ENCODE measurements around the gene GLI3.

- TF ChIP-seq ATF2 (CRISPR knock-in tag; IDR thresholded peaks at IDR 0.05; ENCODE audit: borderline replicate concordance, low read depth) (no peak), CREM (CRISPR knock-in tag; IDR thresholded peaks at IDR 0.05) (no peak), TEAD4 (CRISPR knock-in tag; IDR thresholded peaks at IDR 0.05) (no peak), SP1 (CRISPR knock-in tag; conservative IDR thresholded peaks at IDR 0.05) (no peak), ARID4B (CRISPR knock-in tag; IDR thresholded peaks at IDR 0.05; ENCODE audit: borderline replicate concordance) (no peak), CTCF (IDR thresholded peaks at IDR 0.05) (no peak), USF1 (CRISPR knock-in tag; IDR thresholded peaks at IDR 0.05) (no peak), ATF3 (CRISPR knock-in tag; conservative IDR thresholded peaks at IDR 0.05) (no peak), NR2C2 (CRISPR knock-in tag; IDR thresholded peaks at IDR 0.05) (no peak), ATF1 (CRISPR knock-in tag; IDR thresholded peaks at IDR 0.05) (no peak), TCF7 (CRISPR knock-in tag; IDR thresholded peaks at IDR 0.05; ENCODE audit: low read depth) (no peak)
These were observed 271.0 kb downstream of the GLI3 start for GRCh38 chr7:41965951-41966505.

Data from WTC11 (cell line).